C1 segment of cervical spinal cord (tissue), 14 donors: ENCODE measurements around the gene ATG7.

ENCODE experiments used
- DNase-seq, 14 donors: peaks; one replicate each; lab custom pipeline; 2025; lab: John Stamatoyannopoulos, UW

ATG7 gene, protein sequence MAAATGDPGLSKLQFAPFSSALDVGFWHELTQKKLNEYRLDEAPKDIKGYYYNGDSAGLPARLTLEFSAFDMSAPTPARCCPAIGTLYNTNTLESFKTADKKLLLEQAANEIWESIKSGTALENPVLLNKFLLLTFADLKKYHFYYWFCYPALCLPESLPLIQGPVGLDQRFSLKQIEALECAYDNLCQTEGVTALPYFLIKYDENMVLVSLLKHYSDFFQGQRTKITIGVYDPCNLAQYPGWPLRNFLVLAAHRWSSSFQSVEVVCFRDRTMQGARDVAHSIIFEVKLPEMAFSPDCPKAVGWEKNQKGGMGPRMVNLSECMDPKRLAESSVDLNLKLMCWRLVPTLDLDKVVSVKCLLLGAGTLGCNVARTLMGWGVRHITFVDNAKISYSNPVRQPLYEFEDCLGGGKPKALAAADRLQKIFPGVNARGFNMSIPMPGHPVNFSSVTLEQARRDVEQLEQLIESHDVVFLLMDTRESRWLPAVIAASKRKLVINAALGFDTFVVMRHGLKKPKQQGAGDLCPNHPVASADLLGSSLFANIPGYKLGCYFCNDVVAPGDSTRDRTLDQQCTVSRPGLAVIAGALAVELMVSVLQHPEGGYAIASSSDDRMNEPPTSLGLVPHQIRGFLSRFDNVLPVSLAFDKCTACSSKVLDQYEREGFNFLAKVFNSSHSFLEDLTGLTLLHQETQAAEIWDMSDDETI

DNA sequence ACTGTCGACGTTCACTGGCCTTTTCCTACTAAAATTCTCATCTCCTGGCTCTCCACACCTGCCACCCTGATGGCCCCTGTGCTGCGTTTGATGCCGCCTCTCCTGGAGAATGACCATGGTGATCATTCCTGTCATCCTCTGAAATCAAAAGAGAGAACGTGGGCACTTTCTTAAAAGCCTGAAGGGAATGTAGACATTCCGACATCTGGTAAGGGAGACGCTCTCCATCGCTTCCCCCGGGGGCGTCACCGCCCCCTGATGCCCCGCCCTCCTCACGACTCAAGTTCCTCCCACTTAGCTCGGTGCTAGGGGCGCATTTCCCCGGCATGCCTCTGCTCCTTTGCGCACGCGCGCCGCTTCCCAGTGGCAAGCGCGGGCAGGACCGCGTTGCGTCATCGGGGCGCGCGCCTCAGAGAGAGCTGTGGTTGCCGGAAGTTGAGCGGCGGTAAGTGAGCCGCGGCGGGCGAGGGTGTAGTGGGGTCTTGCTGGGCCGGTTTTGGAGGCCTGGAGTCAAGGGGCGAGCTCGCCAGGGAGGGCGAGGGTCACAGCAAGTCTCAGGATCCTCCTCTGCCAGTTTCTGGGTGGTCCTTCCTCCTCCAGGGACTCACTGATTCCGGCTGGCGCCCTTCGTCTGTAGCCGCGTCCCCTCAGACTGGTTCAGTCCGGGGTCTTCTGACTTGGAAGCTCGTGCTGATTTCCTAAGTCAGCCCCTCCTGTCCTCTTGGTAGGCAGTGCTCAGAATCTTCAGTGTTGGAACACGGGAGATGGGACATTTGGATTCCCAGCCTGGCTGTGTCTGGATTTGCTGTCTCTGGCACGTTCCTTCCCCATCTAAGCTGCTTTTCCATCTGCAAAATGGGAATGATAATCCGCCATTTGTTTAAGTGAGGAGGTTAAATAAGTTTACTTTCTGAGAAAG is at the start of gene ATG7:
ATG7 (plus strand) TSS at position 412 of the 919 bp plus-strand sequence. CDS start 26,299 bp downstream, outside the sequence.
- DNase-seq = peak; percentile 60 to 97 (median 90)

DNA sequence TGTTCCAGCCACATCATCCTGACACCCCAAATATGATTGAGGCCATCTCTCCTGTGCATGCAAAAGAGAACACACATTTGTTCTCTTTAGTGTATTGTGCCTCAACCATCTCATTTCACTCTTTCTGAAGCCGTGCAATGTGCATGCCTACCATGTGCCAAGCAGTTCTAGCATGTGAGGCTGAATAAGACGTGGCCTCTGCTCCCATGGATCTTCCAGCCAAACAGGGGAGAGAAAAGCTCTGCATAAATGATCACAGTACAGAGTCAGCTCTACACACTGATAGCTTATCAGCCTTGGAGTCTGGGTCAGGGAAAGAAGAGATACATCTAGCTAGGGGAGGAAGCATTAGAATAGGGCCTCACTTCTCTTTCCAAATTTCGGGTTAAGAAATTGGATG is 48.2 kb upstream of the ATG7 start:
- no peak for DNase-seq

DNA sequence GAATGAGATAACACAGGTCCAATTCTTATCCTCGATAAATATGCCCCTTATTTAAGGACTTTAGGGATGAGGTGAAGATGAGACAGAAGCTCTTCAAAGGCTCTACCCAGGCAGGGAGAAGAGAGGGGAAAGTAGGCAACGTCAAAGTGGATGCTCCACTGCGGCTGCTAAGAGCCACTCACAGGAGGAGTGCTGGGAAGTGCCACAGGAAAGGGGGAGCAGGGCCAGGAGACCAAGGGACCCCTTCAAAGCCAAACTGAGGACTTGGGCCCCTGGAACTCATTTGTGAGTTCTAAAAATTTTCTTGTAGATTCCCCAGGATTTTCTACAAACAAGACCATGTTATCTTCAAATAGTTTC is 47.3 kb upstream of the ATG7 start:
- no peak for DNase-seq

DNA sequence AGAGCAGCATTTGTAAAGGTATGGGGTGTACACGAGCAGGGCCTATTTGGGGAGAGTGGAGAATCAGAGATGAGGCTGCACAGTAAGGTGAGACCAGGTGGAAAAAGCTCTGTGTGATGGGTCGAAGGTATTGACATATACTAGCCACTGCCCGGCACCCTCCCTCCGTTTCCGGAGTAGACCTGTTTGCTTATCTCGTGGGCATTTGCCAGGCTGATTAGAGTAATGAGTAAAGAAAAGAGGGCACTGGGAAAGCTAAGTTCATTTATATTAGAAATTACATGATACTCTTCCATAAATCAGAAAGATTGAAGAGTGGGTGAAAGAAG is 46.2 kb upstream of the ATG7 start:
- no peak for DNase-seq

DNA sequence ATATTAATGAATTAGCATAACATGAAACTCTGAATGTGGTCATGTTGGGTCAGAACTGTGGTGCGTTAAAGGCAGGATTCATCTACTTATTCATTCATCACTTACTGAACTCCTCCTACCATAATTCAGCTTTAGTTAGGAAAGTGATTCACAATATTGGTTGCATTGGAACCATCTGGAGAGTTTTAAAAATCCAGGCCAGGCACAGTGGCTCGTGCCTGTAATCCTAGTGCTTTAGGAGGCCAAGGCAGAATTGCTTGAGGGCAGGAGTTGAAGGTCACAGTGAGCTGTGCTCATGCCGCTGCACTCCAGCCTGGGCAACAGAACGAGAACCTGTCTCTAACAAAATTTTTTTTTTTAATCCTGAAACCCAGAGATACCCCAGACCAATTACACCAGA is 44.2 kb upstream of the ATG7 start:
- DNase-seq = no peak

DNA sequence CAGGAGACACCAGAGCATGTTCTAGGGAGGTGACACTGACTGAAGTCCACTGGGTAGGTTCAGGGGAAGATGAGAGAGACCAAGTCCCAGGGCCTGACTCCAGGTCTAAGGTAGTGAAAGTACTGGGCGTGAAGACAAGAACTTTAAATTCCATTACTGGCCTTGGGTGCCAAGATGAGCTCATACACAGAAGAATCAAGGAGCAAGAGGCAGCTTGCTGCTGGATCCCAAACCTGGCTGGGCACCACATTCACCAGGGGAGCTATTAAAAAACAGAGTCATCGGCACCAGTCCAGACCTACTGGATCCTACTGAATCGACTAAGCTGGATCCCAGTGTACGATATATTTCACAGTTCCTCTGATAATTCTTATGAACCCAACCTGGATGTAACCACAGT is 42.1 kb upstream of the ATG7 start:
- no peak for DNase-seq

DNA sequence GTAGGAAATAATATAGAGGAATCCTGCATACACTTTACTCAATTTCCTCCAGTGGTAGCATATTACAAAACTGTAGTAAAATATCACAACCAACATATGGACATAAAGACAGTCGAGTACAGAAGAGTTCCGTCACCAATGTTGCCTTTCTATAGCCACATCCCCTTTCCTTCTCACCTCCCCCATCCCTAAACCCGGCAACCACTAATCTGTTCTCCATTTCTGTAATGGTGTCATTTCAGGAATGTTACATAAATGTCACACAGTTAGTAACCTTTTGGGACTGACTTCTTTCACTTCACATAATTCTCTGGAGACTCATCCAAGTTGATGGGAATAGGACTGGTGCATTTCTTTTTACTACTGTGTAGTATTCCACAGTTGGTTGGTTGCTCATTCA is 41.4 kb upstream of the ATG7 start:
- no peak for DNase-seq

DNA sequence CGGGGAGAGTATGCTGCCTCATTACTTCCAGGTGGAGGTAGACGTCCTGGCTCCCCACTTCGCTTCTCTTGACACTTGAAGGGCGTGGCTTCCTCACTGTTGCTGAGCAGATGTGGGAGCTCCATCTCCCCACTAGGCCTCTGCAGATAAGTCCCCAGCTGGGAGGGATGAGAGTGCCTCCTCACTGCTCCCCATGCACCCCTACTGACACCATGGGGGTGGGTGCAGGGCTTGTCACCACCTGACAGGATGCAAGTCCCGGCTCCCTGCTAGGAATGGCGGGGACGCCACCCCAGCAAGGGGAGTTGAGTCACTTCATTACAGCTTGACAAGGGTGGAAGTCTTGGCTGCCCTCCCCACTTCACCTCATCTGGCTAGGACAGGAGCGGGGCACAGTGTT is 36.8 kb upstream of the ATG7 start:
- no peak for DNase-seq

DNA sequence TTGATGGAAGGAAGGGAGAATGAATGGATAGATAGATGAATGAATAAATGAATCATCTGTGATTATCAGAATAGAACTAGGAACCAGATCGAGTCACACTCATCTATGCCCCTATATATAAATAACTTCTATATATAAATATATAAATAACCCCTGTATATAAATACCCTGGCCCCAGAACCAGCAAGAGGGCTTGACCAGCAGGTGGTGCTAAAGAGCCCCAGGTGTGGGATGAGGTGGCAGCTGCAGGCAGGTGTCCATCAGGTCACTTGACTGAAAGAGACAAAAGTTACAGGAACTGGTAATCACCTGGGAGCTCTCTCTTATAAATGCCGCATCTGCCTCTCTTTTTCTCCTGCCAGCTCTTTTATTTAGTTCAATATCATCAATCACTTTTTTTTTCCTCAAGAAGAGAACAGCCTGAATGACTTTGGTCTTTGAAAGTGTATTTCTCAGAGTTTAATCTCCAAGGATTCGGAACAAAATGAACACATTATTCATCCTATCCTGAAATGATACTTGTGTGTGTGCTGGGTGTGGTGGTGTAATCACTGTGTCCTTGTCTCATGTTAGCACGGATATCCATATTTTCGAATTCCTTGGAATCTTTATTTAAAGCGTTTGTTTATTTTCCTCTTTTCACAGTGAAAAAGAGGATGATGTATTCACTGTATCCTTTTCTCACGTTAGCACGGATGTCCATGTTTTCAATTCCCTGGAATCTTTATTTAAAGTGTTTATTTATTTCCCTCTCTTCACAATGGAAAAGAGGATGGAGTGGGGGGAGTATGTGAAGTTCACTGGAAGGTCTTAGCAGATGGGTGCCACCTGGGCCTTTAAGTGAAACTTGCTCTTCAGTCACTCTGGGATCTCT is 35.4 kb upstream of the ATG7 start:
- peak in 2 of 14 donors; percentile 6 to 10 for DNase-seq

DNA sequence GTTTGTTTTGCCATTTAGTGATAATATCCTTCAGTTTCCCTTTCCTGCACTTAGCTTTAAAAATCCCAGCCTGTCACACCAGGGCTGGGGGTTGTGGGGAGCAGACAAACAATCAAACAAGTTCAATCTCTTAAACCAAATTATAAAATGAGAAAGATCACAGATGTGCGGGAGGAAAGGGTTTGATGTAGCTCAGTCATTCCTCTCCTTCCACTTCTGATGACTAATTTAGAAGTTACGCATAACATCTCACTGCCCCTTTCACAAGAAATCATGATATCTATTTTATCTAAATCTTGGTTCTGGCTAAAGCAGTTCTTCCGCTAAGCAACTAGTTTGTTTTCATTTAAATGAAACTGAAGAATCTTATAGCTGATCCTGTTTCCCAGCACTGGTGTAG is 34.1 kb upstream of the ATG7 start:
- DNase-seq = no peak

DNA sequence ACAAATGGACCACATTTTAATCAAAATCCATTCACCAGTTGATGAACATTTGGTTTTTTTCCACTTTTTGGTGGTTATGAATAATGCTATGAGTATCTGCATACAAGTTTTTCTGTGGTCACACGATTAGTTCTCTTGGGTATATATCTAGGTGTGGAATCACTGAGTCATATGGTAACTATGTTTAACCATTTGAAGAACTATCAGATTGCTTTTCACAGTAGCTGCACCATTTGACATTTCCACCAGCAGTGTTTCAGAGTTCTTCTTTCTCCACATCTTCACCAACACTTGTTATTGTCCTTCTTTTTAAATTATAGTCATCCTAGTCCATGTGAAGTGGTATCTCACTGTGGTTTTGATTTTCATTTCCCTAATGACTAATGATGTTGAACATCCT is 33.3 kb upstream of the ATG7 start:
- no peak for DNase-seq

DNA sequence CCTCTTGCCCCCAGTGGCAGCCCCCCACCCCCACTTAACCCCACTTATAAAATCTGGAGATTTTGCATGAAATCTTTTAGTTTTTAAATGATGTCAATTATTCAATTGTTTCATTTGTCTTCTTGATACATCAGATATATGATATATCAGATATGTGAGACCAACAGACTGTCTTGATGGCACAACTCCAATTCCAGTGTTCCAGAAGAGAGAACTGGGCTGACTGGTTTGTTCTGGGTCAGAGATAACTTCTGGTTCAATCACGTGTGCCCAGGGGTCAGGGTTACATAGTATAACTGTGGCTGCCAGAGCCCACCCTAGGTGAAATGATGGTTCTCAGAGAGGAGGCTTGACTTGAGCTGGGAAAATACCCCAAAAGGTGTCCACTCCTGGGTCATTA is 32.4 kb upstream of the ATG7 start:
- DNase-seq = no peak

DNA sequence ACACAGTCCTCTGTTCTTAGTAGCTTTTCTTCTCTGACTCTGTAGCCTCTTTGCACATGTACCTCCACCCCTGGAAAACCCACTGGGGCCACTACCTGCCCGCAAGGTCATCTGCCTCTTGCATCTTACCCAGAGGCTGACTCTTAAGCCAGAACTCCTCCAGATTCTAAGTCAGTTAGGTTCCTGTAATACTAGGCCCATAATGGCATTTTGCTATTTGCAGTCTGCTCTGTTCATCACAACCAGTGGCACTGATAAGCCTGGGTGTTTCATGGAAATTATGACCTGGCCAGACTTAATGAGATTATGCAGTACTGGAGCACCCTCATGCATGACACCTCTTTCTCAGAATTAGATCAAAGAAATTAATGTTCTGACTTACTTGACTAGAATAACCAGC is 31.7 kb upstream of the ATG7 start:
- DNase-seq = no peak

DNA sequence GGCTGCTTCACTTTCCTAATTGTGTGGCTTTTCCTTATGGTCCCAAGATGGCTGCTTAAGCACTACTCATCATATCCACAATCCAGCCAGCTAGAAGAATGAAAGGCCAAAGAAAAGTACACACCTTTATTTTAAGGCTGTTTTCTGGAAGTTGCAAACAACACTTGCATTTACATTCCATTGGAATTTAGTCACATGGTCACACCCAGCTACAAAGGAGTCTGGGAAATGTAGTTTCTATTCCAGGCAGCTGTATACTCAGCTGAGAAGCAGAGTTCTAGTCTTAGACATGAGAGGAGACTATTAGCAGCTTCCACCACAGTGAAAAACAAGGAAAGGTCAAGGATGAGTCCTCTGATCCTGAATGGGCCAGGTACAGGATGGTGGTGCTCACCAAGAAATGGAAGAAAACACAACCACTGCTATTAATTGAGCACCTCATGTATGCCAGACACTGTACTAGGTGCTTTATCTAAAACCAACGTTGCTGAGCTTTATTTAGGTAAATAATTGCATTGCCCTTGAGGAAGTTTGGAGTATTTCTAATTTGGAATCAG is 28.0 kb upstream of the ATG7 start:
- DNase-seq = no peak

DNA sequence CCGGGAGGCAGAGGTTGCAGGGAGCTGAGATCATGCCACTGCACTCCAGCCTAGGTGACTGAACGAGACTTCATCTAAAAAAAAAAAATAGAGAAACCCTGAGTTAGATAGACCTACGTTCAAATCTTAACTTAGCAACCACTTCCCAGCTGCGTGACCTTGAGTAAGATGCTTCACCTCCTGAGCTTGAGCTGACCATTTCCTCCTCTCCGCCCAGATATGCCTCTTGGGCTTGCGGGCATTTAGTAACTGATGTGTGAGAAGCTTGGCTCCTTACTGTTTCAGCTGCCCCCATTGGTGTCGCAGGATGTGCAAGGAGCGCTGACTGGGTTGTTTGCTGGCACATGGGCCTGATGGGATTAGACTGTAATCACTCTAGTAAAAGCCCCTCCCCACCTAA is 26.9 kb upstream of the ATG7 start:
- no peak for DNase-seq

DNA sequence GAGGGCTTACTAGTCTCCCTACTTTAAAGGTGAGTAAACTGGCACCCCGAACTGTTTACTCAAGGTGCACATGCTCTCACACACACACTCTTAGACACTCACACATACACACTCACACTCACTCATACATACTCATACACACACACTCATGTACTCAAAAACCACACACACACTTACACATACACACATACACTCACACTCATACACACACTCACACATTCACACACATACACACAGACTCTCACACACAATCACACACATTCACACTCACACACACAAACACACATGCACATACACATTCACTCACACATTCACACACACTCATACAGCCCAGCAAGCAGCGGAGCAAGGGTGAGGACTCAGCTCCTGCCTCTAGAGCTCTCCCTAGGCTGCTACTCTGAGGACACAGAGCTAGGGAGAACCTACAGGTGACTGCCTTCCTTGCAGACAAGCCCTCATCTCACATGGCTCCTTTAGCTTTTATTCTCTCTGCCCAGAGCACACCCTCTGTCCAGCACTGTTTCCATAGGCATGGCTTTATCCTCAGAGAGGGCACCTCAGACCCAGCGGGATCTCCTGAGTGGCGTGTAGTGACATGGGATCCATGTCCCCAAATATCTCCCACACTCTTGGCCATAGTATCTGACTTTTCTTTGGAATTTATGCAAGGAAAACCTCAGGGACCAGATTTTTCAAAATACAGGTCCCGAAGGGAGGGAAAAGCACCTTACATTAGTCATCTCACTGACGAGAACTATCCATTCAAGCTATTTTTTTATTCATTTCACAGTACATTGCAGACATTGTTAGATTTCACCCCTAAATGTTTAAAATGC is 26.2 kb upstream of the ATG7 start:
- no peak for DNase-seq

DNA sequence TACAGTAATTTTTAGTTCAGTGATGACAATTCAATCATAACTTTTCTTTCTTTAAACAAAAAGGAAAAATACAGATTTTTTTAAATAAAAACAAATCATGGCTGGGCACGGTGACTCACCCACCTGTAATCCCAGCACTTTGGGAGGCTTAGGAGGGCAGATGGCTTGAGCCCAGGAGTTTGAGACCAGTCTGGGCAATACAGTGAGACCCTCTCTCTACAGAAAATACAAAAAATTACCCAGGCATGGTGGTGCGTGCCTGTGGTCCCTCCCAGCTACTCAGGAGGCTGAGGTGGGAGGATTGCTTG is 25.6 kb upstream of the ATG7 start:
- DNase-seq = no peak

DNA sequence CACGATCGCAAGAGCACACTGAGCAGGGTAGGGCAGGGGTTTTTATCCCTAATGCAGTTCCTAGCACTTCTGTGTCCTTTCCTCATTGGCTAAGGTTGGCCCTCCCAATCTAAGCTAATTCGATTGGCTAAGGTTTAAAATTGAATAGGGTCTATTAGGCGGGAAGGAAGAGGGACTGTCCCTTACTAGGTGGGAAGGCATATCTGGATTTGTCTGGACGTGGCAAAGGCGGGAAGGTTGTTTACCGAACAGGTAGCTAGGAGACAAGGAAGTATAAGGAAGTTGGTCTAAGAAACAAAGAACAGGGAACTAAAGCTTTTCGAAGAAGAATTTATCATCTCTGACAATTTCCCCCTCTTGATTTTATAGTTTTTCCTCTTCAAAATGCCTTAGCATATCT is 24.8 kb upstream of the ATG7 start:
- DNase-seq = no peak

DNA sequence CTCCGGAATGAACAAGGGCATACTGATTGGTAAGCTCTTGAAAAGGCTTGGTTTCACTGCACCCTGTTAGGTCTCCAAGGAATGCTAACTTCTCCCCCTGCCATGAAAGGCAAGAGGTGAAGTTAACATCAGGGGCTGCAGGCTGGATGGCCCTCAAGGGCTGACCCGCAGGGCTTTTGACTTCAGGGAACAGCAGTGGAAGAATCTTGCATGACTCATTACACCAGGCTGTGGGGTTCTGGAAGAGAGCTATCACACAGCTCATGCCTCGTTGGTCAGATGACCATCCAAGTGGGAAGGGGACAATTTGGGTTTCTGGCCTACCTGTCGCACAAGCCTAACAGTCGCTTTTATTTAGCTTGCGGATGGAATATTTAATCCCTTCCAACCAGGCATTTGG is 23.6 kb upstream of the ATG7 start:
- no peak for DNase-seq
